ENCODE results near the gene PLCL2.

GRCh38 chr3:16884084-16884747, 539 bp upstream of the PLCL2 start:
- TF ChIP-seq EZH2 (IDR thresholded peaks at IDR 0.05; ENCODE audit: low read length, missing control alignments) (no peak), CTCF (conservative IDR thresholded peaks at IDR 0.05 in 1 of 2, IDR thresholded peaks at IDR 0.05 in 1 of 2; ENCODE audit: low read depth in 1 of 2, low read length in 2 of 2) (peak; percentile 30 to 48)
